Endothelial cell of umbilical vein (primary cell): ENCODE results near the gene REEP1.

Experiments used
- POLR2AphosphoS5 ChIP-seq: IDR thresholded peaks from 2 replicates; pipeline ENCODE4 v1.6.1; 2012; ENCODE audit warnings: low read depth, mild to moderate bottlenecking, control low read depth, low read length, moderate library complexity; ENCODE audit not compliant: insufficient read depth
- TF ChIP-seq, protein P1 (sequence below), 2 donors: IDR thresholded peaks; 1 replicate in 1 of 2; 2 replicates in 1 of 2; pipeline ENCODE4 v1.5.1; 2011; ENCODE audit warnings: low read length in 2 of 2, mild to moderate bottlenecking in 2 of 2, moderate library complexity in 2 of 2, control low read depth in 1 of 2, inconsistent platforms in 1 of 2, low read depth in 1 of 2; ENCODE audit not compliant: insufficient read depth in 1 of 2; ENCODE audit errors: extremely low read depth in 1 of 2
- TF ChIP-seq, protein P2 (sequence below): IDR thresholded peaks from 2 replicates; pipeline ENCODE4 v1.6.1; 2011; ENCODE audit not compliant: insufficient read depth, insufficient read length

DNA sequence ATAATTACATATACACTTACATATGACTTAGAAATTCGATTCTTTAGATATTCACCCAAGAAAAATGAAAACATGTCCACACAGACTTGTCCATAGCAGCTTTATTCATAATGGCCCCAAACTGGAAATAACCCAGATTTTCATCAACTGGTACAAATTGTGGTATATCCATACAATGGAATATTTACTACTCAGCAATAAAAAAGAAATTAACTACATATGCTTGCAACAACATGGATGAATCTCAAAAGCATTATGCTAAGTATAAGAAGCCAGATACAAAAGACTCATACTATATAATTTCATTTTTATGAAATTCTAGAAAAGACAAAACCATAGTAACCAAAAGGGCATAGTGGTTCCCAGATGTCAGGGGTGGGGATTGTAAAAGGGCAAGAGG lies 5.1 kb upstream of the REEP1 start:
- no peak for TF ChIP-seq POLR2AphosphoS5
- TF ChIP-seq, protein P1, sequence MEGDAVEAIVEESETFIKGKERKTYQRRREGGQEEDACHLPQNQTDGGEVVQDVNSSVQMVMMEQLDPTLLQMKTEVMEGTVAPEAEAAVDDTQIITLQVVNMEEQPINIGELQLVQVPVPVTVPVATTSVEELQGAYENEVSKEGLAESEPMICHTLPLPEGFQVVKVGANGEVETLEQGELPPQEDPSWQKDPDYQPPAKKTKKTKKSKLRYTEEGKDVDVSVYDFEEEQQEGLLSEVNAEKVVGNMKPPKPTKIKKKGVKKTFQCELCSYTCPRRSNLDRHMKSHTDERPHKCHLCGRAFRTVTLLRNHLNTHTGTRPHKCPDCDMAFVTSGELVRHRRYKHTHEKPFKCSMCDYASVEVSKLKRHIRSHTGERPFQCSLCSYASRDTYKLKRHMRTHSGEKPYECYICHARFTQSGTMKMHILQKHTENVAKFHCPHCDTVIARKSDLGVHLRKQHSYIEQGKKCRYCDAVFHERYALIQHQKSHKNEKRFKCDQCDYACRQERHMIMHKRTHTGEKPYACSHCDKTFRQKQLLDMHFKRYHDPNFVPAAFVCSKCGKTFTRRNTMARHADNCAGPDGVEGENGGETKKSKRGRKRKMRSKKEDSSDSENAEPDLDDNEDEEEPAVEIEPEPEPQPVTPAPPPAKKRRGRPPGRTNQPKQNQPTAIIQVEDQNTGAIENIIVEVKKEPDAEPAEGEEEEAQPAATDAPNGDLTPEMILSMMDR (IDR thresholded peaks at IDR 0.05; ENCODE audit: extremely low read depth in 1 of 2, insufficient read depth in 1 of 2, low read depth in 1 of 2, low read length in 2 of 2) = no peak
- TF ChIP-seq, protein P2, sequence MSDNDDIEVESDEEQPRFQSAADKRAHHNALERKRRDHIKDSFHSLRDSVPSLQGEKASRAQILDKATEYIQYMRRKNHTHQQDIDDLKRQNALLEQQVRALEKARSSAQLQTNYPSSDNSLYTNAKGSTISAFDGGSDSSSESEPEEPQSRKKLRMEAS = no peak
